Measurements from ENCODE around the gene MARCO.
"Not testable (repeated sequence)": the region's sequence is repeated elsewhere in the genome, so short reads cannot be mapped to it uniquely, and the experiment has no call there.

MARCO gene

DNA sequence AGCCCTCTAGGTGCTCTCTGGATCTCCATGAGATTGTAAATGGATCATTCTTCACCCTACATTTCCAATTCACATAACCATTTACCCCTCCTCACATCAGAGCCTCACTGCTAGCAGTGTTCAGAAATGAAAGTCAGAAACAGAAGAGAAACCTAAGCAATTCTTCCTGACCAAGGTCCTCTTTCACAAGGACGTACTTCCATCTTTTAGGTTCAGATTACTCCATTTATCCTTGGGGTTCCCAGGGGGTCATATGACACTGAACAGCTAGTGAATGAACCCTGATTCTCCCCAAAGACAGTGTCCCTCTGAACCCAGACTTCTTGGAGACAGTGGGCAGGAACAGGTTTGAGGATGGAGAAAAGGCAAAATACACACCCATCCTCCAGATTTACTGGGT lies 12.9 kb upstream of the MARCO start:
- DNase-seq: no peak

DNA sequence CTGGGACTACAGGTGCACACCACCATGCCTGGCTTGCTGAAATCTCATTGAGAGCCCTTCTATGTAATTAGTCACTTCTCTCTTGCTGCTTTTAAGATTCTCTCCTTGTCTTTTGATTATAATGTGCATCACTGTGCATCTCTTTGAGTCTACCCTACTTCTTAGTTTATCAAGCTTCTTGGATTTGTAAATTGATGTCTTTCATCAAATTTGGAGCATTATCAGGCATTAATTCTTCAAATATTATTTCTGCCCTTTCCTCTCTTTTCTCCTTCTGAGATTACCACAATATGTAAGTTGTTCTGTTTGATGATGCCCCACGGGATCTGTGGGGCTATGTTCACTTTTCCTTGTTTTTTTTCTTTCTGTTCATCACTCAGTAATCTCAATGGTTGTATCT lies 9.0 kb upstream of the MARCO start:
- no peak for DNase-seq

DNA sequence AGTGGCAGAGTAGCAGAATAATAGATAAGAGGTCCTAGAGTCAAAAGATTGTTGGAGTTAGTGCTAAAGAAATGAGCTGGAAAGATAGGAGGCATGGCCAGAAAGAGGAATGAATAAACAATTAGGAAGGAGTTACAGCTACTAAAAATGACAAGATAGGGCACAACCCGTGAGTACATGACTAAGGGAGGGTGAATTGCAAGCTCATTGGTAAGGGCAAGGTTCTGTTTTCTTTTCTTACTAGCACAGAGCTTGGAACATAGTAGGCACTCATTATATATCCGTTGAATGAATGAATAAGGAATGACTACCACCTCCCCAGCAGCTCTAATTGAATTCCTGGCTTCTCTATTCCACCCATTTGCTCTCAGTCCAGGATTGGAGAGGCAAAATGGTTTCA lies 5.7 kb upstream of the MARCO start:
- DNase-seq: no peak

DNA sequence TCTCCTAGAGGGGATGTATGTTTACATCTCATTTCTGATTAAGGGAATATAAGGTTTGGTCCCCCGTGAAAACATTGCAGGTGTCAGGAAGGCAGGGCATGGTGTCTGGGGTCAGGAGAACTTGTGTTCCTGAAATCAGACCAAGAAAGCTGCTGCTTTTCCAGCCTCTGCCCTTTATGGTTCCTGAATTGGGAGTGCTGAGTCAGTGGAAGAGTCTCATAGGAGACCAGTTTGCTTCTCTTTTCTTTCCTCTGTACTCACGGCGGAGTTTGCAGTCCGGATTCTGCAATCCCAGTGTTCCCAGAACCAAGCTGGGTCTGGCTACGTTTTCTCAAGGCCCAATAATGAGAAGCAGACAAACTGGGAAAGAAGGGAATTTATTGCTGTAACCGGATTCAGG lies 5.1 kb upstream of the MARCO start:
- no peak for DNase-seq

DNA sequence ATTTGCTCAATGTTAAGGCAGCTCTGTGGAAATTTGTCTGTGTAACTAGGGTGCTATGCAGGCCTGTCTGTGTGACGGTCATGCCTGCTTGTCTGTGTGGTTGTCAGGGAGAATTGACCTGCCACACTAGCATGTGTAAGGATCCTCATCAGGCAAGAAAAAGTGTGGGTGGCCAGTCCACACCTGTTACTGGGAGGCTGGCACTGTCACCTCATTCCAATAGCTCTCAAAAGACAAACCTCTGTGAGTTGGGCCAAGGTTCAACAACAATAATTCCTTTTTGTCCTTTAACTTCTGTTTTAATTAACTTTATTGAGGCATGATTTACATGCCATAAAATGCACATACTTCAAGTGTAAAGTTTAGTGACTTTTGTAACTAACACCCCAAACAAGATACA lies 4.2 kb upstream of the MARCO start:
- no peak for DNase-seq

DNA sequence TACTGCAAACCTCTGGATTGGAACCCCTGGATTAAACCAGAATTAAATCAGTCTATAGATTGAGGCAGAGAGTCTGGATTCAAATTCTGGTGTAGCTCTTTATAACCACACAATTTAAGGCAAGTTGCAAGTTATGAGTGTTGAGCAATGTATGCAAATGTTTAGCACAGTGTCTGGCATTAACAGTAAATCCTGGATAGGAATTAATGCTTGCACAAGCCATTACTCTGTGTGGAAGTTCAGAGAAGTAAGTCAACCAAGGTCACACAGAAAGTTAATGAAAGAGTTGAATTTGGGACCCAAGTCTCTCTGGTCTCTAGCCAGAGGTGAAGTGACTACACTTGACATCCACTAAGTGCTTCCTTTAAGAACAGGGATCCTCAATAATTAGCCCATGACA lies 2.0 kb upstream of the MARCO start:
- DNase-seq: no peak

DNA sequence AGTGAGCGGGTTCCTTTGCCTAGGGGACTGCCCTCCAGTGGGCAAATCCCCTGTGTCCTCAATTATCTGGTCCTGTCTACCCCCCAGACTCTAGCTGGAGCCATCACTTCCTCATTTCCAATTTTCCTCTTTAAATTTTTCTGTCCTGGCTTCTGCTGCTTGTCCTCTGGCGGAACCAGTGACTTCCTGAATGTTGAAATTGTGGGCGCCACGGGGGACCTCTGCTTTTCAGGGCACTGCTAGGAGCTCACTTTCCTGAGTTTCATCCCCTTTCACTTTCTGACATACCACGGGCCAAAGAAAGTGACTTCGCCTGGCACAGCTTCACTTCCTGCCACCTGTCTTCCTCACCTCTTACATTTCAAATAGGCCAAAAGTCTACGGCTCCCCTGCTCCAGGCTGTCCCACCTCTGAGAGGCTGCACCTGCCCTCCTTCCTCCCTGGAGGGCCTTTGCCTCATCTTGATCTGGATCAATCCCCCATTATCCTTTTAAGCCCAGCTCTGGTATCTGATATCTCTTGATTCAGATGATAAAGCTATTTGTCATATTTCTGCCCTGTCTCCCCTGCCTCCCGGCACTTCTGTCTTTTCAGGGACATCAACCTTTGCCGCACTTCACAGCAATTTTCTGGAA lies 1.4 kb upstream of the MARCO start:
- DNase-seq: peak in 1 of 2 donors; percentile 32

DNA sequence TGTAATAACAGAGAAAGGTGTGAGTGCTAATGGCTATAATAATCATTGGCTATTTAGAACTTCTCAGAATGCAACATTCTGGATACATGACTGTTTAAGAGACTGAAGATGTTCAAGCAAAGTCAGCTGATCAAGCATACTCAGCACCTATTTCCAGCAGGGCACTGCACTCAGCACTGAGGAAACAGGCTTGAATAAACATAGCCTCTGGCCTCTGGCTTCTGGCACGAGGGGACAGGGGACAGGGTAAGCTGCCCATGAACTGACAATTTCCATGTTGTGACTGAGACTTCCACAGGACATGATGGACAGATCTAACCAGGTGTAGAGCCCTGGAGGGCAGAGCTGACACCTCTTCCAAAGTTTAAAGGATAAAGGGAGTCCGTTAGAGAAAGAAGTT lies 1.3 kb downstream of the MARCO start:
- DNase-seq: no peak

DNA sequence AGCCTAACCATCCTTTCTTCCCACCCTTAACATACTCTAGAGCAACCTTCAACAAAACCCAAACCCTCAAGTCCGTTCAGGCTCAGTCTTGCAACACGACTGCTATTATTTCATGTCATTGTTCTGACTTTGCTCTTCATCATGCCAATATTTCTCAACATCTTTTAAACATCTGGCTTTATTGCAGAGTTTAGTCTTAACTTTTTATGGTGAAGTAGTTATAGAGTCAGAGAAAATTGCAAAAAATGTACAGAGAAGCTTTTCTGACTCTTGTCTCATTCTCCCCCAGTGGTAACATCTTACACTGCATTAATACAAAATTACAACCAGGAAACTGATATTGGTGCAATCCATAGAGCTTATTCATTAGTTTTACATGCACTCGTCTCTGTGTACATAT lies 3.9 kb downstream of the MARCO start:
- DNase-seq: no peak

DNA sequence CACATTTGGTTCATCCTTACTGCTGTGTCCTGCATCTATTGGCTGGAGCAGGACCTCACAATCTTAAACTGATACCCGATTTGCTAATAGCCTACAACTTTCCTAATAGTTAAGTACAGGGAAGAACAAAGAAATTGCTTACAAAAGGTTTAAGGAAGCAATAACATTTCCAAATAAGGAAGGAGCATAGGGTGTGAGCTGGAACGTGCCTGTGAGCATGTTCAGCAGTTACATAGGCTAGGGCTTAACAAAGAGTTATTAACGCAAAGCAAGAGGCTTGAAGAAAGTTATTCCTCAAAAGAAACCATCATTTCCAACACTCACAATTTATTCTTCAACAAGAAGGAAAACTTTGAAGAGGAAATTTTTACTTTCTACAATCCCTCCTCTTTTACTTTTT lies 6.3 kb downstream of the MARCO start:
- not testable (repeated sequence) for DNase-seq

DNA sequence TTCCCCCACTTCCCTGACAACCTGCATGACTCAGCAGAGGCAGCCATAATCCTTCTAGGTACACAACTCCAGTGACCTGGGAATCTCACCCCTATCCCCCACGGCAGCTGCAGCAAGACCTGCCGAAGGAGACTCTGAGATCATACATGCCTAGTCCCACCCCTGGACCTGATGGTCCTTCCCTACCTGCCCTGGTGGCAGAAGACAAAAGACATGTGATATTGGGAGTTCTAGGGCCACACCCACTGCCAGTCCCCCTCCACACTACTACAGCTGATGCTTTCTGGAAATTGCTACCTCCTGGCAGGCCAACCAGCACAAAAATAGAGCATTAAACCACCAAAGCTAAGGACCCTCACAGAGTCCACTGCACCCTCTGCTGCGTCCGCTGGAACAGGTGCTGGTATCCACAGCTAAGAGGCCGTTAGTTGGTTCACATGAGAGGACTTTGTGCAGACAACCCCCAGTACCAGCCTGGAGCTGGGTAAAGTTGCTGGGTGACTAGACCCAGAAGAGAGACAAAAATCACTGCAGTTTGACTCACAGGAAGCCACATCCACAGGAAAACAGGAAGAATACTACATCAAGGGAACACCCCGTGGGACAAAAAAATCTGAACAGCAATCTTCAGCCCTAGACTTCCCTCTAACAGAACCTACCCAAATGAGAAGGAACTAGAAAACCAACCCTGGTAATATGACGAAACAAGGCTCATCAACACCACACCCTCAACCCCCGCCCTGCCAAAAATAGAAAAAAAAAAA lies 12.5 kb downstream of the MARCO start:
- peak in 1 of 2 donors; percentile 23 for DNase-seq

DNA sequence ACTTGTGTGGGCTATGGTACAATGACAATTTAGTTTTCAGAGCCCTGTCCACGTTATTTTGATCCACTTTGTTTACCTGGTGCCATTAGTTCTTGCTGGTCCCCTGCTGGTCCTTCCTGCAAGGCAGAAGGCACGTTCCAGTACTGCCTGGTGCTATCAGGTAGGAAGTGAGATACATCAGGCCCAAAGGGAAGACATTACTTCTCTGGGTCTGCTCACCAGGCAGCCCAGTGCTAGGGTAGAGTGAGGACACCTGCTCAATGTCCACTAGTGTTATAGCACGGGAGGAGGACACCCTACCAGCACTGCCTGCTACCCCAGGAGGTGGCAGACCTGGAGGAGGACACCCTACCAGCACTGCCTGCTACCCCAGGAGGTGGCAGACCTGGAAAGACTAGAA lies 23.7 kb downstream of the MARCO start:
- no peak for DNase-seq

DNA sequence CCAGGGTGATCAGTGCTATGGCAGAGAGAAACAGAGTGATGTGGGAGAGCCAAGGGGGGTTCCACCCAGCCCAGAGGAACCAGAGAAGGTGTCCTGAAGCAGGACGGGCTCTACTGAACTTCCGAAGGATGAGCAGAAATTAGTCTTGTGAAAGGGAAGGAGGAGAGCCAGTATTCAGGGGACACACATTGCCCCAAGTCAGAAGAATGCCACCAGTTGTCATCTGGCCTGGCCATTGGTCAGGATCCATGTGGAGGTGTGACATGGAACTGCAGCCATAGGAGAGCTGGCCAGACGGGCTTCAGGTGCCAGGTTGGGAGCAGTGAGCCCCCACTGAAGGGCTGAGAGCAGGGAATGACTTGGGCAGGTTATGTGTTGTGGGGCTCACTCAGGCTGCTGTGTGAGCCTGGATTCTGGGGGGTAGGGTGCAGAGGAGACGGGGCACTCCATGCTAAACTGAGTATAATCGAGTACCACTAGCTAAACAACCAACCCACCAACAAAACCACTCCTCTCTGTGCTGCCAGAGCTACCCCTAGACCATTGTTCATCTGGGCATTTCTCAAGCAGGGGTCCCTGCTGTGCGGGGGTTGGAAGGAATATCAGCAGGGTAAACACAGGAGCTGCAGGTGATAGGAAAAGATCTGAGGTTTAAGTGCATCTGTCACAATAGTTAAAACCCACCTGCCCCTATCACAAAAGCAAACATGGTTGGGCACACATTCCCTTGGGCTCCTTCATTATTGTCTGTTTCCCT lies 25.3 kb downstream of the MARCO start:
- DNase-seq: no peak

DNA sequence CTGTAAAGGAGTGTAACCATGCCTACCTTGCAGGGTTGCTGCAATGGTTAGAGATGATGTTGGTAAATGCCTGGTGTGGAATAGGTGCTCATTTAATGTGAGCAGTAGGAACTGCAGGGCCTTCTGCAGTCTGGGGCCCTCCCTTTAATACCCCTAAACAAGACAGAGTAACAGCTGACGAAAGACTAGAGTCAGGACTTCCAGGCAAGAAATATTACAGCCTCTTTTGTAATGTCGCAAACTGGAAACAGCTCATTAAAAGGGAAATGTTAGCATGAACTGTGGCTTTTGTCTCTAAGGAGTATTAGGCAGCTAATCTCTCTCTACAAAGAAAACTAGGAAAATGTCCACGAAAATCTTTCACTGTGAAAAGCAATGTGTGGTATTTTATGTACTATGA lies 26.0 kb downstream of the MARCO start:
- no peak for DNase-seq

DNA sequence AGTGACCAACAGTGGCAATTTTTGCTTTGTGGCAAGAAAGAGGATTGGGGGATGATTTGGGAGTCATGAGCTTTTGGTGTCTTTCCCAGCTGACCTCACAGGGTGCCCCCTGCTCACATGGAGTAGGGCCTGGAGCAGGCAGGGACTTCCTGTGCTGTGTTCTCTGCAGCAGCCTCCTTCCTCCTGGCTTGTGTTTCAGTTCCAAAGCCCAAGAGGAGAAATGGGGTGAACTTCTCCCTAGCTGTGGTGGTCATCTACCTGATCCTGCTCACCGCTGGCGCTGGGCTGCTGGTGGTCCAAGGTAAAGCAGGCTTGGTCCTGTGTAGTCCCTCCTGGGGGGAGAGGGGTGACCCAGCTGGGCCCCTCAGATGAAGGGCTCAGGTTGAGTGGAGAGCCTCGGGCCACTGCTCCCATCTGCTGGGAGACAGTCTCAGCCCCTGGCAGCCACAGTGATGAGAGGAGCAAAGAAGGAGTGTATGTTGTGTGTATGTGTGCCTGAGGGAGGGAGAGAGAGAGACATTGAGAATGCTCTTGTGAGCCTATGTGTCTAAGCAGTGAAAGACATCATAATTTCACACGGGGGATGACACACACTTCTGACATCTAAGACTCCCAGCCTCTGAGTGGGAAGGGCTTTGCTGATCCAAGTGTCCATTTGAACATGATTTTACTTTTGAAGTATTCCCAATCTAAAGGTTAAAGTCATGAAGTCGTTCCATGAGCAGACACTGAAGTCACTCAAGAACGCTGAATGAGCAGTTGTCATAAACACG lies 27.2 kb downstream of the MARCO start:
- no peak for DNase-seq

DNA sequence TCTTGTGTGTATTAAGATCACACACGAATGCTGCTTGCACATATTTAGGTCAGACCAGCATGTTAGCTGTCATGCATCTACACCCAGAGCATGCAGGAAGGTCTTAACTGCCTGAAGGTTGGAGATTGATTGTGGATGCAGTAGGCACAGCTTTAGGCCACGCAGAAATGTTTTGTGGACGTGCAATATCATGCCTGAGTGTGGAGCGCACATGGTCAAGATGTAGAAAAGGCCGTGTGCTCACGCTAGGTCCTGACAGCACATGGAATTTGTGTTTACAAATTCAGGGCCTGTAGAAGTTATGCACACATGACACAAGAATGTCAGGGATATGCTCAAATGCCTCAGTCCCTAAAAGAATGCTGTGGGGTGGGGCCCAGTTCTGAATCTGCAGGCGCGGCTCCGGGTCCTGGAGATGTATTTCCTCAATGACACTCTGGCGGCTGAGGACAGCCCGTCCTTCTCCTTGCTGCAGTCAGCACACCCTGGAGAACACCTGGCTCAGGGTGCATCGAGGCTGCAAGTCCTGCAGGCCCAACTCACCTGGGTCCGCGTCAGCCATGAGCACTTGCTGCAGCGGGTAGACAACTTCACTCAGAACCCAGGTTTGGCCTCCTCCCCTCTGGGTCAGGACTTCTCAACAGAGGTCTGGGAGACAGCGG lies 27.9 kb downstream of the MARCO start:
- DNase-seq: no peak

DNA sequence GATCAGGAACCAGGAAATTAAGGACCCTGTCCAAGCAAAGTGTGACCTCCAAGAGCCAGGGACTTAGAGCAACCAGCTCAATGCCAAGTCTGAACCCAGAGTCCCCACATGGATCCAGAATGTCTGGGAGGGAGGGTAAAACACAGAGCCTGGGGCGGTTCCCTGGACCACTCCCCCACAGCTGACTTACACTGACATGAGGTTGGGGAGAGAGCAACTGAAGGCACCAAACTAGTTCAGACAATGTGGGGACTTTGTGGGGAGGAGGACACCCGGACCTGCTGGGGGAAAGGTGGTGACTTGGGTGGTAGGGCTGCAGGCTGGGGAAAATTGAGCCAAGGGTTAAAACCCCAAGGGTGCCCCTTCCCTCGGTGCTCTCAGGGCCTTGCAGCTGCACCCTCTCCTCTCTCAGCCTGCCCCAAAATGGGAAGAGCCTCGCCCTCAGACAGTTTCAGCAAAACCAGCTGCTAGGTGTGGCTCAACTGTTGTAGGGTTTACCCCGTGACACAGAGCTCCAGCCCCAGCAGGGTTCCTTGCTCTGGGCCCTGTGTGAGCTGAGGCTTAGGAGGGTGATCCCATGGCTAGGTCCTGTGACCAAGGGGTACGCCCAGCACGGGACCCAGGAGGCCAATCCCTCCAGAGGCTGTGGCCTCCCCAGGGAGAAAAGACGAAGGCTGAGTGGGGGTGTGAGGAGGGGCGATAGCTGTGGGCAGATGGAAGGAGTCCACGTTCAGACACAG lies 28.6 kb downstream of the MARCO start:
- peak in 1 of 2 donors; percentile 29 for DNase-seq

DNA sequence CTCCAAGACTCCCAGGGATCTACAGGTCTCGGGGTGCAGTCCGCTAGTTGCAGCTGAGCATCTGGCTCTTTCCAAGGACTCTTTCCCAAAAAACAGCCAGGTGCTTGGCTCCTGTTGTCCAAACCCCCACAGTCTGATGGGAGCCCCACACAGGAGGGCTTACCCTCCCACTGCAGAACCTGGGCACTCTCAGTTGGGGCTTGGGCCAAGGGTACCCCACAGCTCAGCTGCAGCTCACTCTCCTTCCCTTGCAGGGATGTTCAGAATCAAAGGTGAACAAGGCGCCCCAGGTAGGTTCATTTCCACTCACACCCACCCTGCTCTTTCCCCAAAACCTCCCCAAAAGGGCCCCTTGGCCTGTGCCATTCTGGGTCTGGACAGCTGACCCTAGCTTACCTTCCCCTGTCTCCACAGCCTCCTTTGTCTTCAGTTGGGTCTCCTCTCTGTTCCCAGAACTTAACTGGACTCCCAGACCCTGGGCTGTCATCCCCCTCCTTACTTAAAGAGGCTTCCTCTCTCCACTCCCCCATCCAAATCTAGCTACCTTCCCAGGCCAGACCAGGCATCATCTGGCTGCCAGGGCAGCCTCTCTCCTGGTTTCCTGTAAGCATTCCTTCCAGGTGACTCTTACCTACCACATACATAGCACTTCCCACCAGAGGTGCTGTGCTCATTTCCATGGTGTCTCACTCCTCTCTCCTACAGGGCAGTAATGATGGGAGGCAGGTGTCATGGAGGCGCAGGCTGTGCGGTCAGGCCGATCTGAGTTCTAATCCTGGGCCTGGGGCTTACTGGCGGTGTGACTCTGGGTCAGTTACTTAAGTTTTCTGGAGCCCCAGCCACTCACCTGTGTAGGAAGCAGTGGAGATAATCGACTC lies 29.5 kb downstream of the MARCO start:
- DNase-seq: no peak

DNA sequence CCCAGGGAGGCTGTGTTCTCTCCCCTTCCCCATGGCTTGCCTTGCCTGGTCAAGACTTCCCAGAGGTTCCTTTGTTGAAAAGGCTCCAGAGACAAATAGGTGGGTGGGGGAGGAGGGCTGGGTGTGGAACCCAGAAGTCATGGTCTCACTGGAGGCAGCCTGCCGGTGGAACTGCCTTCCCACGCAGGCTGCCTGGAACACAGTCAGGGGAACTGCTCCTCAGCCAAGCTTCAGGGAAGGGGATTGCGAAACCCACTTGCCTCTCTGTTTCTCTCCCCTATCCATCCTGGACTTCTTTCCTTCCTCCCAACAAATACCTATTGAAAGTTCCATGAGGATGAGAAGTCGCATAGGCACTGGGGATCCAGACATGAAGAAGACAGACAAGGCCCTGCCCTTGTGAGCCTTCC lies 31.6 kb downstream of the MARCO start:
- DNase-seq: no peak

DNA sequence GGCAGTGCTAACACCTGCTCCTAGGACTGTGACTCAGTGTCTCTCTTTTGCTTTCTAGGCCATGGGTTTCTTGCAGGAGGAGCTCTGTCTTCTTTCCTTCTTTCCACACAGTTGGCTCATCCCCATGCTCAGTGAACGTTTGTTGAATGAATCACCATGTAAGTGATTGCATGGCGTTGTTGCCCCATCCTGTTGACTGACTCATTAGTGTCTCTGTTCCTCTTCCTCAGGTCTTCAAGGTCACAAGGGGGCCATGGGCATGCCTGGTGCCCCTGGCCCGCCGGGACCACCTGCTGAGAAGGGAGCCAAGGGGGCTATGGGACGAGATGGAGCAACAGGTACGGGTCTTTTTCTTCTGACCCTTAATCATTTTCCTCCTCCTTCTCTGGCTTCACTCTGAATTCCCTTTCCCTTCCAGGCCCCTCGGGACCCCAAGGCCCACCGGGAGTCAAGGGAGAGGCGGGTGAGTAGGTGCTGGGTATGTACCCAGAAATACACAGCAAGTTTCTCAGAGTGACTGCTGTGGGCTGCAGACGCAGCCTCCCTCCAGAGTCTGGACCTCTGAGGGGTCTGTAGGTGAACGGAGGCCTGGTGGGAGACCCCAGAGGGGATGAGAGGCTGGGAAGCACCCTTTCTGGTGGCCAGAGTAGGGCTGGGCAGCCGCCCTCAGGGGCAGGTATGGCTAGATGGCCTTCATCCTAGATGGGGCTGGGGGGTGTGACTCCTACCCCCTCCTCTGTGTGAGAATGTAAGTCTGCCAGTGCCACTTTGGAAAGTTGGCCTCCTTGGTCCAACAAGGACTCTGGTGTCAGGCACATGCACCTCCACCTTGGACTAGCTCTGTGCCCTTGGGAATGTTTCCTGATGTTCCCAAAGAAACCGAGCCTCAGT lies 32.4 kb downstream of the MARCO start:
- DNase-seq: peak in 1 of 2 donors; percentile 65
